Placental pericyte (primary cell): ENCODE results near the gene LILRB5. TPM values are rescaled to one million over a fixed set of nuclear protein-coding genes. Genes with fewer than 3 reads are reported as not detected.

Experiments used
- small RNA-seq: library from RNA; depleted of rRNA; stranded (forward); fragments of <200 nt; gene quantifications from one replicate; pipeline ENCODE3, GENCODE V24; 2012; ENCODE audit warnings: low replicate concordance
- total RNA-seq: library from RNA; depleted of rRNA; stranded (reverse); fragments of >200 nt; gene quantifications from 2 replicates; pipeline ENCODE4 v1.2.3, GENCODE V29; 2012

LILRB5 gene
- total RNA-seq = not detected in 2 replicates

GRCh38 chr19:54257116-54257480 is at the start of gene LILRB5:
TSS of gene LILRB5 (minus strand) at chr19:54257273. CDS start at chr19:54257193, 80 bp downstream.

GRCh38 chr19:54281007-54281728 is 24.1 kb upstream of the LILRB5 start, which contains the start of gene LILRB2:
TSS of gene LILRB2 (minus strand) at chr19:54281110. CDS start at chr19:54280496, 614 bp downstream.

GRCh38 chr19:54242646-54243045 is 14.4 kb downstream of the LILRB5 start, which contains the start of gene LILRA6:
TSS of gene LILRA6 (minus strand) at chr19:54242790.

GRCh38 chr19:54222474-54223276 is 34.4 kb downstream of the LILRB5 start, which contains the start of gene LILRB3:
TSS of gene LILRB3 (minus strand) at chr19:54223007. CDS start at chr19:54222976, 31 bp downstream.

Small RNAs within 50 kb of the gene (small RNA-seq; reads per million reads assigned to genes)
- gene AC245884.12 = not detected
- not detected for gene MIR4752
- not detected for gene RNU6-1307P

Other genes with a start within 250 kb of the LILRB5 start
- gene VSTM1, start 193.4 kb downstream of the LILRB5 start, total RNA-seq = not detected in 2 replicates
- not detected in 2 replicates for gene TARM1, start 175.9 kb downstream of the LILRB5 start, total RNA-seq
- gene OSCAR, start 156.5 kb downstream of the LILRB5 start, total RNA-seq = 0.86 and 2.8 TPM in 2 replicates
- gene NDUFA3, start 154.4 kb downstream of the LILRB5 start, total RNA-seq = 7.0 and 12.9 TPM in 2 replicates
- gene TFPT, start 141.6 kb downstream of the LILRB5 start, total RNA-seq = 15.2 and 21.9 TPM in 2 replicates
- 53.8 and 69.1 TPM in 2 replicates for gene PRPF31, start 141.5 kb downstream of the LILRB5 start, total RNA-seq
- 11.9 and 28.7 TPM in 2 replicates for gene CNOT3, start 119.5 kb downstream of the LILRB5 start, total RNA-seq
- gene LENG1, start 97.6 kb downstream of the LILRB5 start, total RNA-seq = 3.3 and 8.1 TPM in 2 replicates
- gene TMC4, start 84.1 kb downstream of the LILRB5 start, total RNA-seq = not detected in 2 replicates
- 64.3 and 77.5 TPM in 2 replicates for gene MBOAT7, start 67.7 kb downstream of the LILRB5 start, total RNA-seq
- 78.5 and 93.9 TPM in 2 replicates for gene TSEN34, start 66.0 kb downstream of the LILRB5 start, total RNA-seq
- 1,175 and 2,475 TPM in 2 replicates for gene RPS9, start 56.4 kb downstream of the LILRB5 start, total RNA-seq
- gene LILRB3, start 34.3 kb downstream of the LILRB5 start, total RNA-seq = not detected in 2 replicates
- not detected in 2 replicates for gene LILRA6, start 14.5 kb downstream of the LILRB5 start, total RNA-seq
- gene LILRB2, start 23.8 kb upstream of the LILRB5 start, total RNA-seq = not detected in 2 replicates
- gene LILRA5, start 55.9 kb upstream of the LILRB5 start, total RNA-seq = not detected in 2 replicates
- gene LILRA4, start 81.9 kb upstream of the LILRB5 start, total RNA-seq = not detected in 2 replicates
- gene LAIR1, start 107.7 kb upstream of the LILRB5 start, total RNA-seq = not detected in 2 replicates
- not detected in 2 replicates for gene TTYH1, start 158.2 kb upstream of the LILRB5 start, total RNA-seq
- gene LENG8, start 191.9 kb upstream of the LILRB5 start, total RNA-seq = 56.7 and 85.0 TPM in 2 replicates
- 5.4 and 6.1 TPM in 2 replicates for gene LENG9, start 206.5 kb upstream of the LILRB5 start, total RNA-seq
- 8.5 and 9.4 TPM in 2 replicates for gene CDC42EP5, start 216.0 kb upstream of the LILRB5 start, total RNA-seq
- not detected in 2 replicates for gene LAIR2, start 245.6 kb upstream of the LILRB5 start, total RNA-seq